AG09309 (cell line): Measurements from ENCODE around the gene STX8.

Source experiments
- DNase-seq: peaks from one replicate; pipeline ENCODE4 v3.0.0-alpha.2; 2010; ENCODE audit warnings: low read depth
- H3K4me3 ChIP-seq: 2 replicates; pipeline ENCODE4 v1.5.1; 2011; ENCODE audit warnings: mild to moderate bottlenecking, low read depth, low read length, moderate library complexity; ENCODE audit not compliant: control insufficient read depth
- CTCF ChIP-seq: IDR thresholded peaks from 2 replicates; pipeline ENCODE4 v1.5.1; 2011; ENCODE audit warnings: mild to moderate bottlenecking, low read depth, low read length, inconsistent platforms; ENCODE audit not compliant: insufficient read depth, control insufficient read depth; ENCODE audit errors: missing control alignments

The STX8 gene

GRCh38 chr17:9431620-9432019 is 144.0 kb downstream of the STX8 start:
- no peak for TF ChIP-seq CTCF
- DNase-seq = no peak
- no peak overlapping the region for H3K4me3 ChIP-seq

GRCh38 chr17:9427465-9428315 is 147.9 kb downstream of the STX8 start:
- DNase-seq = no peak
- H3K4me3 ChIP-seq = no peak overlapping the region
- no peak for TF ChIP-seq CTCF

GRCh38 chr17:9424071-9424640 is 151.5 kb downstream of the STX8 start:
- TF ChIP-seq CTCF = no peak
- H3K4me3 ChIP-seq = no peak overlapping the region
- no peak for DNase-seq

GRCh38 chr17:9421525-9421924 is 154.1 kb downstream of the STX8 start:
- no peak overlapping the region for H3K4me3 ChIP-seq
- TF ChIP-seq CTCF = no peak
- no peak for DNase-seq

- H3K4me3 ChIP-seq = no peak overlapping the region
- no peak for TF ChIP-seq CTCF
- no peak for DNase-seq
Observed at GRCh38 chr17:9419932-9420453, 155.6 kb downstream of the STX8 start.

- TF ChIP-seq CTCF = no peak
- DNase-seq = no peak
- no peak overlapping the region for H3K4me3 ChIP-seq
Observed at GRCh38 chr17:9414471-9414870, 161.1 kb downstream of the STX8 start.

- H3K4me3 ChIP-seq = no peak overlapping the region
- no peak for DNase-seq
- no peak for TF ChIP-seq CTCF
Observed at GRCh38 chr17:9410737-9411136, 164.9 kb downstream of the STX8 start.
